NK-92 treated with Interleukin-12 subunit alpha and Interleukin-12 subunit beta, amount 100 ng/mL, for 24 hours (cell line): ENCODE data around the gene CCDC149.

ENCODE experiments used
- DNase-seq: peaks from one replicate; lab custom pipeline; 2025; lab: John Stamatoyannopoulos, UW

Gene CCDC149

GRCh38 chr4:24878636-24879016 lies 34.2 kb downstream of the CCDC149 start:
- no peak for DNase-seq

GRCh38 chr4:24877868-24878635 lies 34.8 kb downstream of the CCDC149 start:
- DNase-seq: no peak

DNA sequence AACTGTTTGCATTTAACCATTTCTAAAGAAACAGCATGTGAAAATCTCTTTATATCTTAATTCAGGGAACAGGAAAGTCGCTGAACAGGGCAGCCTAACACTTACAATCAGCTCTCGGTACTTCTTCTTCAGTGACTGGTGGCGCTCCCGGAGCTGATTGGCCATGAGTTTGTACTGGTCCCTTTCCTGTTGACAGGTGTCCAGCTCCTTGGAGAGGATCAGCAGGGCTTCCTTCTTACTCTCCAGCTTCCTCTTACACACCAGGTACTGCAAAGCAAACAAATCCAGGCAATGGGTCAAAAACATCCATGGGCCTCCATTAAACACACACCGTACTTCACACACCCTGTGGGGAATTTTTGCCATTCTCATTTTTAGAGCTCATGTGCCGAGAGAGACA lies 36.4 kb downstream of the CCDC149 start:
- DNase-seq: no peak

DNA sequence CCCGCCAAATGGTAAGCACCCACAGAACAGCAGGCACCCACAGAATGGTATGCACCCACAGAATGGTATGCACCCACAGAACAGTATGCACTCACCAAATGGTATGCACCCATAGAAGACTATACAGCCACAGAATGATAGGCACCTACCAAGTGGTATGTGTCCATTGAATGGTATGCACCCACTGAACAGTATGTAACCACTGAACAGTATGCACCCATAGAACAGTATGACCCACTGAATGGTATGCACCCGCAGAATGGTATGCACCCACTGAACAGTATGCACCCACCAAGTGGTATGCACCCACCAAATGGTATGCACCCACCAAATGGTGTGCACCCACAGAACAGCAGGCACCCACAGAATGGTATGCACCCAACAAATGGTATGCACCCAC lies 40.1 kb downstream of the CCDC149 start:
- no peak for DNase-seq

DNA sequence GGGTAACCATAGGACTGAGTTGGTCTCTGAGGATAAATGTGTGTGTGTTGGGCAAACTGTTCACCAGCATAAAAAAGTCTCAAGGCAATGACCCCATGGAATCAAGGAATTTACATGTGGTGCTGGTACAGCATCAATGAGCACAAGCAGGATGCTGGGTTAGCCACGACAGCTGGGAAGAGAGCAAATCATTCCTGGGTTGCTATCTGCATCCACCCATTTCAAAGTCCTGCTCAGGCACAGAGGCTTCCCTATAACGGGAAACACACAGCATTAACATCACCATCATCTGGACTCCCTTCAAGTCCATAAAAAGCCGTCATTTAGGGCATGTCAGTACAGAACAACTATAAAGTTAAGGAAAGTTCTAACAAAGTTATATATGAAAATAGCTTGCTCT lies 41.6 kb downstream of the CCDC149 start:
- DNase-seq: no peak

DNA sequence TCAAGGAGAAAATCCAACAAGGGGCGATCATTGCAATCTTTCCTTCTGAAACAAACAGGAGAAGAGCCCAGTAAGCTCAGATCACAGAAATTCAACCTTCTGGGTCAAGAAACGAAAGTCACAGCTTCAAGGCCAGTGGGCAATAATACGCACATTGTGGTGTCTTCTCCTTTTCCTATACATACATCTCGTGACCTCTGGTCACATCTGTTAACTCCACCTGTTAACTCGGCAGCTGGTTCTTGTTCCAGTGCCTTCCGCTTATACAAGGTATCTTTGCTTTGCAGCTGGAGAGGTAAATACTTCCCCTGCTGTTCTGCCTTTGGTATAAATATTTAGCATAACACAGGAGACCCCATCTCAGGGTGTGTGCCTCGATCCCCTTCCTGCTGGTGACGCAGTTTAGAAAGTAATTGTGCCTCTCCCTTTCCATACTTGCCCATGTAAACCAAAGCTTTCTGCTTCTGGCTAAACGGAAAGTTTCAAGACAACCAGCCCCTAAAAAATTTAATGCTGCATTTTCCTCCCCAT lies 45.0 kb downstream of the CCDC149 start:
- no peak for DNase-seq

- no peak for DNase-seq
Observed at GRCh38 chr4:24867251-24867650, 45.6 kb downstream of the CCDC149 start.

DNA sequence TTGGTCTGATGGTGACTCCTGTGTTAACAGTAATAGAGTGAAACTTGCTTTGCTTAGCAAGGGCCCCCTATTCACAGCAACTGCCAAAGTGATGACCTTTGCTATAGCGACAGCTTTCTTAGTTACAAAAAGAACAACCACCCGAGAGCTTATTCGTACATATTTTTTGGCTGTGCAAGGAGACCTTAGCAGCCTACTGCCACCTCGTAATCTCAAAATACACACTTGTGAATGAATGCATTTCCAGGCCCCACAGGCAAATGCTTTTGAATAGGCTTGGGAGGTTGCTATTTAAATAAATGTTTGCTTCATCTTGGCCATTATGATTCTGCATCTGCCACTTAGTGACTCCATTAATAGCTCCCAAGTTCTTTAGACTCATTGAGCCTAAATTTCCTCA lies 47.4 kb downstream of the CCDC149 start:
- no peak for DNase-seq

DNA sequence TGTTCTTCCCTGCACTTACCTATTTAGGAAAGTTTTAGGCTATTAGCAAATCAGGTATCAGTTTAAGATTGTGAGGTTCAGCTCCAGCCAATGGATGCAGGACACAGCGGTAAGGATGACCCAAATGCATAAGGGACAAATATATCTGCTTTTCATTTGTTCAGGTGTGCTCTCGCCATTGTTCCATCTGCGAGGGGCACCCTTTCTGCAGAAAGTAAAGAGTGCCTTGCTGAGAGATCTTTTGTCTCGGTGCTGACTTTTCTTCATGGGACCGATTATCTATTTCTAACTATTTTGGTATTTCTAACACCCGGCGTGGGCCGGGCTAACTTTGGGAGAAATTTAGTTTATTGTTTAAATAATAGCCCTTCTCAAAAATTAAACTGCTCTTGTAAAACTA lies 49.0 kb downstream of the CCDC149 start:
- no peak for DNase-seq

DNA sequence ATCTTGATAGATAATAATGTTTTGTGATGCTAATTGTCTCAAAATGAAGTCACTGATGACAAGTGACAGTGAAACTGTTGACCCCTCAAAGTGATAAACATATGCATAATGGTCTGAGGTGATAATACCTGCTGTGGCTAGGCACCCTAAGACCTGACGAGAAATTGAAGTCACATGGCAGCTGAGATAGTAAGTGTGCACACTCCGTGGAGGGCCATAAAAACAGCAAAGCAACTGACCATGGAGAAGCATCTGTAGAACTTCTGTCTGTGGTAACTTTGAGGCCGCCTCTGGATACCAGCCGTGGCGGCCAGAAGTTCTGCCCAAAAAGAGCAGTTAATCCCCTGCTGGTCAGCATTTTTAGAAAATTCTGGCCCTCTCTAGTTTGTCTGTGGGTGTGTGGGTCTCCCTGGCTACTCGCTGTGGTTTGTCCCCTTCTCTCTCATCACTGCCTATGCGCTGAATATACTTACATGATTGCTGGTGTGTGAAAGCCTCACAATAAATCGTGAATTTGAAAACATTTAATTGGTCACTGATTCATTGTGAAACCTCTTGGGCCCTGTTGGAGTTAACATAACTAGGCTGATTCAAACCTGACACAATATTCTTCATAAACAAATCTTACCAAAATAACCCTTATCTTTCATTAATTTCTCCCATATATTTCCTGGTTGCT lies 50.6 kb downstream of the CCDC149 start:
- DNase-seq: no peak

- no peak for DNase-seq
Observed at GRCh38 chr4:24858550-24858949, 54.3 kb downstream of the CCDC149 start.

DNA sequence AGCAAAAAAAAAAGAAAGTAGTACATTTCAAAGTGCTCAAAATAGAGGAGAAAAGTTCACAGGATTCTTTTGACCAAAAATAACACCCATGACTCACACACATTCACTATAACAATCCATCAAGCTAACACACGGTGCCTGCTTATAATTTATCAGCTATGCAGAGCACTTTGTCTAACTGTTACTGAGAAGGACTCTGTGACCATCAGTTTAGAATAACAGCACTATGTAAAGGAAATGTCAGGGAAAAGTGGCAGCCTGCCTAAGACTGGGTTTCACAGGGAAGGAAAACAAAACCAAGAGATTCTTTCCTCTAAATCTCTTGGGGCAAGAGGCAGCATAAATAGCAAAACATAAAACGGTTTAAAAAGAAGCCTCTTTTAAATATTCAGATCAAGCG lies 54.8 kb downstream of the CCDC149 start:
- no peak for DNase-seq

- DNase-seq: no peak
Observed at GRCh38 chr4:24856586-24856985, 56.3 kb downstream of the CCDC149 start.

DNA sequence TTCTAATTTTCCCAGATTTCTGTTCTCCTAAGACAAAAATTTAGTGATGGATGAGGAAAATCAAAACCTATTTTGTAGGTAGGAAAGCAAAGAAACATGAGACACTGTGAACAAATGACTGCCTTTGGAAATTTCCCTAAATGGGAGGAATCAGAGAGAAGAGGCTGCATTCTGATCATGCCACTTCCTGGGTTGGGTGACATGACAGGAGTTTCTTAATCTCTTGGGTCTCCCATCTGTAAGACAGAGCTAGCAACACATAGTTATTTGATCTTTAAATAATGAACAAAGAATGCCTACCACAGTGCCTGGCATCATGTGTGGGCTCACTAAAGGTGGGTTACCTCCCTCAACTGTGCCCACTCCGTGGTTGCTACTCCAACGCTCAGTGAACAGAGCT lies 57.1 kb downstream of the CCDC149 start:
- DNase-seq: no peak

DNA sequence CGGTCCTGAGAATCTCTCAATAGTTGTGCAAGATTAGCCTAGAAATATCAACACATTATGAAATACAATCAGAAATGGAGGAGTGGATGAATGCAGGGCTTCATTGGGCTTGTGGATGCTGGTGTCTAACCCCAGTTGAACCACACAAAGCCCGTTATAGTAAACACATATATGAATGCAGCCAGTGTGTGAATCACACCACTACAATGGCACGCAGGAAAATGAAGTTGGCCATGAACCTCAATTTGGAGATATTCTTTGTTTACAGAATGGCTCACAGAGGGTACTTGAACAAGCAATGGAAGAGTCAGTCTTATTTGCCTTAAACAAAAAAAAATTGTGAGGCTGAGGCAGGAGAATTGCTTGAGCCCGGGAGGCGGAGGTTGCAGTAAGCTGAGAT lies 59.7 kb downstream of the CCDC149 start:
- DNase-seq: no peak

DNA sequence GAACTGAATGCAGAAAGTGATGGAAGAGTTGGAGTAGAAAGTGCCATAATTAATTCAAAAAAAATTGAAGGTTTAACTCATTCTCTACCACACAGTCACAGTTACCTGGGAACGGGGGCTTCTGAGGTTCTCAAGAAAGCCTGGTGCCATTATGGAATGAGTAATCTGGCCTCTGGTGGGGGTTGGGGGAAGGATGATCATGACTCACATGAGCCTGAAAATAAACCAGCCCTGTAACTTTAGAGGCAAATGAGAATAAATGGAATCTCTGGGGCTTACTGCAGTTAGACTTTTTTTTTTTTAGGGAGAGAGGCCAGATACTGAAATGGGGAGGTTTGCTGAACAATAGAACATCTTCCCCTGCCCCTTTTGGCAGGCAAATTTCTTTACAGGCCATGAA lies 62.2 kb downstream of the CCDC149 start:
- no peak for DNase-seq

- DNase-seq: no peak
Observed at GRCh38 chr4:24849756-24850155, 63.1 kb downstream of the CCDC149 start.

DNA sequence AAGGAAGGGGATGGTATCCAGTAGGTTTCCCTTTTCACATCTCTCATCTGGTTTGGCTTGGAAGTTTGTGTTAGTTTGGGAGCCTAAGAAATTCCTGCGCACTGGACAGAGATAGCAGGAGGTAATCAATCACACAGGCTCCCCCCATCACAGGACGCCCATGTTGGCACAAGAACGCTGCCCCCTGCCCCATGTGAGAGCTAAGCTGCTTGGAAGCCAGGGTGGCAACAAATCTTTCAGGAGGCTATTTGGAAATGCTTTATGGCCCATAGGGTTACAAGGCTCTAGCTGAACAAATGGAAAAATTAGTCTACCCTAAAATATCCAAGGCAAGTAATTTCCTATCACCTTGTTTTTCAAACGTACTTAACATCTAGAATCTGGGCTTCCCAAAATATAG lies 63.5 kb downstream of the CCDC149 start:
- no peak for DNase-seq

GRCh38 chr4:24846716-24847115 lies 66.1 kb downstream of the CCDC149 start:
- DNase-seq: no peak

DNA sequence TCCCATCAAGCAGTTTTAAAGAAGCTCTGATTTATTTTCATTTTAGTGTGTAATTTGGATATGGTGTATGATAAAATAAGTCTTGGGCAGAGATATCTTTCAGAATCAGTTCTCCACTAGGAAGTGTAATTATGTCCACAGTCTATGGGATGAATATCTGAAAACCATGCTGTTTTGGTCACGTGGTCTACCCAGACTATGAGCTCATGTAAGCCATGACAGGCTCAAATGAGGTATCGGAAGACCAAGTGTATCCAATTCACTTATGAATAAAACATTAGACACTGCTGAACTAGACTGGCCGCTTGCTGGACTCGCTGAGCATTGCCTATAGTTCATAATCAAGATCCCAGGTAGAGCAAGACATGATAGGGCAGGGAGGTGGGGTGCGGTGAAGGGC lies 66.9 kb downstream of the CCDC149 start:
- DNase-seq: no peak

GRCh38 chr4:24845132-24845531 lies 67.7 kb downstream of the CCDC149 start:
- DNase-seq: no peak

DNA sequence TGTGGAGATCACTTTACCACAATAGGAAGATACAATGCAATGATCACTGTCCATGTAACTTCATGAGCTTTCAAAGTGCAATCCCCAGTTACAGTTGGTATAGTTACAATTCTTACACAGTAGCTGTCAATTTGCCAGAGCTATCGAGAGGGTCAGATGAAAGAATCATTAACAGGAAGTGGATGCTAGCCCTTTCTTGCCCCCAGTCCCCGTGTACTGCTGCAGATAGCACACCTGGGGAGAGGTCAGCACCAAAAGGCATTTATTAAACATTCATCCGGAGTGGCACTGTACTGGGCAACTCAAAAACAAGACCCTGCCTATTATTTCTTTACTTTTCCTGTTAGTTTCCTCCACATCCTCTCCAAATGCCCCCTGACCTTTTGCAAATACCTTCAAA lies 69.7 kb downstream of the CCDC149 start:
- no peak for DNase-seq

- no peak for DNase-seq
Observed at GRCh38 chr4:24842356-24842755, 70.5 kb downstream of the CCDC149 start.
